ENCODE data around the gene P2RY13.

DNA sequence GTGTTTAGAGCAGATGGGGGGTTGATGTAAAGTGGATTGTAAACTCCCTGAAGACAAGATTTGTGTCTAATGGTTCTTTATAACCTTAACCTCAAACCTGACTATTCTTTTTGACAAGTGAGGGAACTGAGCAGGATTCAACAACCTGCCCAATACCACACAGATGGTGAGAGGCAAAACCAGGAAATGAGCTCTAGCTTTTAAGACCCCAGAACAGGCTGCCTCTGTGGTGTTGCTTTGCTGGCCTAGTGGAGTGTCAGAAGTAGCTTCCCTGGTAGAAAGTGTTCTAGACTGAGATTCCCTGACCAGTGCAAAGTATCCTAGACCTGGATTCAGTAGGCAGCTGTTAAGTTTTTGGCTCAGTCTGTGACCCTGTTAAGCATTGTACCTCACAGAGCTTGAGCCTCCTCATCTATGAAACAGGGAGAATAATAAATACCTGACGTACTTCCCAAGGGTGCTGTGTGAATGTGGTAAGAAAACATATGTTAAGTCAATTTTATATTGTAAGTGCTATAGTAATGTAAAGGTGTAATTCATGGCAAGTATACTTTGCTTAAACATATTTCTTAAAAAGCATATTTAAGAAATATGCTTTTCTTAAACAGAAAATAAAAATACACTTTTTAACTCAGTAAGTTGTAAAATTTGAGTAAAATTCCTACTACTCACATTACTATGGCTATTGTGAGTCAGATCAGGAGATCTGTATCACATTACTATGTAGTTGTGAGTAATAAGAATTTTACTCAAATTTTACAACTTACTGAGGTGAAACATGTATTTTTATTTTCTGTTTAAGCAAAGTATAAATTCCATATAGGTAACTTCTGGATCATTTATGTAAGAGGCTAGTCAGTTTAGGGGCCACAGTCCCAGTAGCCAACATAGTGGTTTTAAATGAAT lies 21.5 kb downstream of the P2RY13 start:
- no peak for TF ChIP-seq CTCF (conservative IDR thresholded peaks at IDR 0.05; ENCODE audit: low read depth, low read length)
- no peak for TF ChIP-seq CEBPB (IDR thresholded peaks at IDR 0.05; ENCODE audit: low read depth, low read length)
- TF ChIP-seq RAD21 (IDR thresholded peaks at IDR 0.05; ENCODE audit: low read length), result no peak
- no peak for TF ChIP-seq POLR2A (IDR thresholded peaks at IDR 0.05; ENCODE audit: low read depth, low read length)
- TF ChIP-seq SMC3 (IDR thresholded peaks at IDR 0.05; ENCODE audit: low read depth, low read length), result no peak

Measured in IMR-90 (cell line).